Upper lobe of left lung (tissue), 4 donors: ENCODE measurements around the gene FCRL6.

Source experiments
- CTCF ChIP-seq, 6 experiments: fragments of 450-650 bp in 4 of 6; fragments of 200-600 bp in 2 of 6; sonication (generic) in 2 of 6; IDR thresholded peaks; one replicate each; pipeline ENCODE4 v1.5.1; 2016 to 2019; ENCODE audit warnings: antibody characterized with exemption in 6 of 6
- EP300 ChIP-seq, 4 donors: sonication (generic); formaldehyde crosslinking; IDR thresholded peaks; one replicate each; pipeline ENCODE4 v1.5.1; 2017; ENCODE audit warnings: antibody characterized with exemption in 4 of 4, control low read depth in 2 of 4
- POLR2A ChIP-seq, 4 donors: fragments of 450-650 bp; IDR thresholded peaks; one replicate each; pipeline ENCODE4 v1.5.1; 2016 to 2017; ENCODE audit warnings: antibody characterized with exemption in 4 of 4, mild to moderate bottlenecking in 2 of 4
- POLR2AphosphoS5 ChIP-seq, 2 donors: sonication (generic); formaldehyde crosslinking; IDR thresholded peaks; one replicate each; pipeline ENCODE4 v1.5.1; 2017; ENCODE audit warnings: antibody characterized with exemption in 2 of 2

GRCh38 chr1:159771127-159771895 lies 30.8 kb upstream of the FCRL6 start:
- no peak for TF ChIP-seq CTCF (IDR thresholded peaks at IDR 0.05)
- TF ChIP-seq POLR2A (IDR thresholded peaks at IDR 0.05): no peak
- TF ChIP-seq POLR2AphosphoS5 (IDR thresholded peaks at IDR 0.05): no peak
- no peak for TF ChIP-seq EP300 (IDR thresholded peaks at IDR 0.05)
